Measurements from ENCODE around the gene PHACTR3.
"Not testable (repeated sequence)": the region's sequence is repeated elsewhere in the genome, so short reads cannot be mapped to it uniquely, and the experiment has no call there.

The PHACTR3 gene

DNA sequence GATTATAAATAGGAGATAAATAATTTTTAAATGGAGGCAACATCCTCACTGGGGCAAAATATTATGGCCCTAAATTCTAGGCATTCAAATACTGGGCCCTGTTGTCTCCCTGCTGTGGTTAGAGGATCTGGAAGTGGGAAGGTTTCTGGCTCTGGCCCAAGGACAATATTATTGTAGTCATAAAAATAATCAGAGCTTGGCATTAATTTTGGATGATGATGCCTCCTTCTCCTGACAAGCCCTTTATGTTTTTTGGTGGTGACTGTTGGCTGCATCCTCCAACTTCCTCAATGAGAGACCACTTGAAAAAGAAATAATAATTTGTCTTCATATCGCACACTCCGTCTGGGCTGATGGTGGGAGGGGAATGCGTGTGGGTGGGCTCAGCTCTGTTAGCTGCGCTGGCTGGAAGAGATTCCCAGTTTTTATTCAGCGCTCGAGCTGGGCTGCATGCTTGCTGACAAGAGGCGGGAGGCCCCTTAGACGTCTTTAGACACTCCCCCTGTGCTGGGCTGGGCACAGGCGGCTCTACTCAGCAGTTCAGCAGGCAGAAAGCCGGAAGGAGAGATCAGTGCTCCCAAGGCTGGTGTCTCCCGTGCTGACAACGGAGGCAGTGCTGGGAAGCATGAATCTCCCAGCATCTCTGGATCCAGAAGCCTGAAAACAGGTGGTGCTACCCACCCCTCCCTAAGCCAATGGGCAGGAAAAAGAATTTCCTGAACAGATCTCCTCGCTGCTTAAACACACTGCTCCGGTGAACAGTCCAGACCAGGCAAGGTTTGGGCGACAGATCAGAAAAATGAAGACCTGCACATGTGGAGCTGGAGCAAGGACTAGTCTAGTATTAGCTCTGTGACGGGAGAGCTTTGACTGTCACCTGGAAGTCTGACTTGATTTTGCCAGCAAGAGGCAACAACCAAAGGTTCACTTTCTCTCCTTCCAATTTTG is 231.4 kb downstream of the PHACTR3 start:
- DNase-seq = no peak

DNA sequence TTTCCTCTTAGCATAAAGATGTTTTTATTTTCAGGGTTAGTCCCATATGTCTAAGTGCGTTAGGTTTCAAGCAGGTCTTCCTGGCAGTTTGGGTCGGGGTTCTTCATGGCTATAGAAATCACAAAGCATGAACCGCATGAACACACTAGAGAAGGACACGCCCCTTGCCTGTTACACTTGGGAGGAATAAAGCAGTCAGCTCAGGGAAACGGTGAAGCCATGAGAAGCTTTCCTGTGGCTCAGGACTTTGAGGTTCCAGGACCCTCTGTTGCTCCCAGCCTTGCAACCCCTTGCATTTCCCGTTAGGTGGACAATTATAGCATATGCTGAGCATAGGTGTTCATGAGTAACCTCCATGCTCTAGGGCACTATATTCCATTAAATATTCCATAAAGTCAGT is 232.4 kb downstream of the PHACTR3 start:
- no peak for DNase-seq

DNA sequence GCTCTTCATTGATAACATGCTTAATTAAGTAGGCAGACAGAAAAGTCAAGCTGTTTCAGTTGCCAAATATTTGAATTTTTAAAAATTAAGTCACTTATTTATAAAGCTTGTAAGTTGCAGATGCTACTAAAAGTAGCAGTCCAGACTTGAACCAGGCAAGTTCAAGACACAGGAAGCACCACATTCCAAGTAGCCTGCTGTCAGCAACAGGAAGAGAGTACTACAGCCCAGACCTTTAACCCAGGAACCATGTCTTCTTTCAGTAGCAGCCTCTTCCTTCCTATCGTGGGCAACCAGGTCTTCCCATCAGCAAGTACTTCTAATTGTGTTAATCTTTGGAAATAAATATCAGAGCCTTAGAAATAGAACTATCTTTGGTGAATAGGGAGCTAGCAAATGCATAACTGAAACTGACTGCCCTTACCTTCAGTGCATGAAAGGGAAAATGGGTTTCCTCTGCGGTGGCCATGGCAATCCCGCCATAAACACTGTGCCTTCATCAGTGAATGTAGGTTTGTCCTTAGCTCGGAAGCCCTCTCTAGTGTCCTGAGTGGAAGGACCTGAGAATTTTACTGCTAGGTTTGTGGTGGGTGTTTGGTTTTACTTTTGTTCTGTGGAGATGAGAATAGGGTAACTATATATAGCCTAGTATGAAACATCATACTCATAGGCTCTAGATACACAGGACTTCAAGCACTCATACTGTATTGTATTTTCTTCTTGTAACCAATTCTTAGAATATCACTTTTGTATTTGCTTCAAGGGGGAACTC is 233.5 kb downstream of the PHACTR3 start:
- no peak for DNase-seq

DNA sequence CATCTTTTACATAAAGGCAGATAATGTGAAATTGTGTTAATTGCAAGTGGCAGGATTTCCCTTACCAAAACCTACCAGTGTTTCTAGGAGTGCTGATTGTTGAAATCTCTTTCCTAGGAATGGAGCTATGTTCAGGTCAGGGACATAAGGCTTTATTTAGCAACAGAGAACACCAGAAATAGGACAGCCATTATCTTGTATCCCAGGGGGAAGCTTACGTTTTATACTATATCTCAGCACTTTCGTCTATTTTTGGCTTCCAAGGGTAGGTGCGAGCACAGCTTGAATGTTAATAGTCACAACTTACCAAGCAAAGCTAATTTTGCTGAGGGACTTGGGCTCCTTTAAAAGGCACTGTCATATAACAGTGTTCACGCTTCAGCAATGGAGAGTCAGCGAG is 235.1 kb downstream of the PHACTR3 start:
- DNase-seq = no peak

DNA sequence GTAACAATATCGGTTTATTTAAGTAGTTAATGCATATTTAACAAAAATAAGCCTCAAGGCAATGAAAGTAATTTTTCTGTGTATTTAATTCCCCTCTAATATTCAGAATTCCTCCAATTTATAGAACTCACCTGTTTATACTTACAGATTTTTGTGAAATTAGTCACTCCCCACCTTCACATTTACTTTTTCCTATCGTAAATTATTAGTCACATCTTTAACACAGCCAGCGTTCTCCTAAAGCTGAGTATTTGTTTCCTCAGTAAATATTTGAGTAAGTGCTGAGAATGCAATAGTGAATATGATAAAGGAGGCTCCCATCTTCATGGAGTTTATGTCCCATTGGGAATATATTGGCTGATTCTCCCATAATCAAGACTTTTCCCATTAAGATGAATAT is 241.1 kb downstream of the PHACTR3 start:
- DNase-seq = no peak

DNA sequence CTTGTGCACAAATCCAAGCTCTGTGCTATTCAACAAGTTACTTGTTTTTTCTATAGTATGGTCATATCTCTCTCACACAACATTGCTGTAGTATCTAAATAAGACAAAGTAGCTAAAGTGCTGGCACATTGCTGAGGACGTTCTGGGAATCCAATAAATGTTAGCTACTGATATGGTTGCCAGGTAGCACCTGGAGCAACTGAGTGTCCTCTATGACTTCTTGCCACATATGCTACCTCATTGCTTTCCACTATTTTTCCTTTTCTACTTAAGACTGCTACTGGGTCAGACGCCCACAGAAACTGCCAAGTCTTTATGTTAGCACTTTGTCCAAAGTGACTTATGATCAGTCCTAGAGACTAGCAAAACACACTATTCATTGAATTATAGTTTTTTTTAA is 243.8 kb downstream of the PHACTR3 start:
- DNase-seq = no peak

DNA sequence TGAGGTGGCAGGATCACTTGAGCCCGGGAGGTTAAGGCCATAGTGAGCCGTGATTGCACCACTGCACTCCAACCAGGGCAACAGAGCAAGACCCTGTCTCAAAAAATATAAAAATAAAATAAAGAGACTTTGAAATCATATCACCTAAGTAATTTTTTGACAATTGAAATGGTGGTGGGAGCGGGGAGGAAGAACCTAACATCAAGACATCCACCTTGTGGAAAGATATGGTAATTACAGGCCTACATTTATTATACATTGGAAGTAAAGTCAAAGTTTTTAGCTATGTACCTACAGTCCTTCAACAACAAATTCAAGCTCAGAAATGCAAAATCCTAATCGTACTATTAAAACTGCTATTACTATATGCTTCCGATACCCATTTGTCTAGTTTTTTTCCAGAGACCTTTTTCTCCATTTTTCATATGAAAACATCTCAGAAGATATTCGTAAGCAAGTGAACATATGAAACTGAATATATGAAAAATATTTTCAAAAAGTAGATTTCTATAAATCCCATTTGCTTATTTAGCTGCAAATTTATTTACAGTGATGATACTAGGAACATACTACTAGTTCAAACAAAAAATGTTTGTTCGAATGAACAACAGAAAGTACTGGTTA is 245.8 kb downstream of the PHACTR3 start:
- no peak for DNase-seq

DNA sequence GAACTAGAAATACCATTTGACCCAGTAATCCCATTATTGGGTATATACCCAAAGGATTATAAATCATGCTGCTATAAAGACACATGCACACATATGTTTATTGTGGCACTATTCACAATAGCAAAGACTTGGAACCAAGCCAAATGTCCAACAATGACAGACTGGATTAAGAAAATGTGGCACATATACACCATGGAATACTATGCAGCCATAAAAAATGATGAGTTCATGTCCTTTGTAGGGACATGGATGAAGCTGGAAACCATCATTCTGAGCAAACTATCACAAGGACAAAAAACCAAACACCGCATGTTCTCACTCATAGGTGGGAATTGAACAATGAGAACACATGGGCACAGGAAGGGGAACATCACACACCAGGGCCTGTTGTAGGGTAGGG is 252.2 kb downstream of the PHACTR3 start:
- not testable (repeated sequence) for DNase-seq

DNA sequence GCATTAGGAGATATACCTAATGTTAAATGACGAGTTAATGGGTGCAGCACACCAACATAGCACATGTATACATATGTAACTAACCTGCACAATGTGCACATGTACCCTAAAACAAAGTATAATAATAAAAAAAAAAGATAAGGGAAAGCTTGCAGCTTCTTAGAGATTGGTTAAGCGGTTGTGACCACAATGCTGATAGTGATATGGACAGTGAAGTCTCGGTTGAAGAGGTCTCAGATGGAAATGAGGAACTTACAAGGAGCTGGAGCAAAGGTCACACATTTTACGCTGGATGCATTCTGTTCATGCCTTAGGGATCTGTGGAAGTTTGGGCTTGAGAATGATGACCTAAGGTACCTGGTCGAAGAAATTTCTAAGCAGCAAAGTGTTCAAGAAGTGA is 252.6 kb downstream of the PHACTR3 start:
- not testable (repeated sequence) for DNase-seq

DNA sequence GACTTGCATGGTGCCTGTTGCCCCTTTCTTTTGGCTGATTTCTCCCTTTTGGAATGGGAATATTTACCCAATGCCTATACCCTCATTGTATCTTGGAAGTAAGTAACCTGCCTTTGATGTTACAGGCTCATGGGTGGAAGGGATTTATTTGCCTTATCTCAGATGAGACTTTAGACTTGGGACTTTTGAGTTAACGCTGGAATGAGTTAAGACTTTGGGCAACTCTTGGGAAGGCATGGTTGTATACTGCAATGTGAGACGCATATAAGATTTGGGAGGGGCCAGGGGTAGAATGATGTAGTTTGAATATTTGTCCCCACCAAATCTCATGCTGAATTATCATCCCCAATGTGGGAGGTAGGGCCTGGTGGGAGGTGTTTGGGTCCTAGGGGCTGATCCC is 253.6 kb downstream of the PHACTR3 start:
- no peak for DNase-seq

DNA sequence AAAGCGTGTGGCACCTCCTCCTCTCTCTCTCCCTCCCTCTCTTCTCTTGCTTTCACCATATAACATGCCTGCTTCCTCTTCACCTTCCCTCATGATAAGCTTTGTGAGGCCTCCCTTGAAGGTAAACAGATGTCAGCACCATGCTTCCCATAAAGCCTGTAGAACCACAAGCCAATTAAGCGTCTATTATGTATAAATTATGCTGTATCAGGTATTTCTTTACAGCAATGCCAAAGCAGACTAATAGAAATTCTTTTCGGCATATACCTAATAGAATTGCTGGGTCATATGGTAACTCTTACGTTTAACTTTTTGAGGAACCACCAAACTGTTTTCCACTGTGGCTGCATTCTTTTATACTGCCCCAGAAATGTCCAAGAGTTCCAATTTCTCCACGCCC is 254.1 kb downstream of the PHACTR3 start:
- no peak for DNase-seq

DNA sequence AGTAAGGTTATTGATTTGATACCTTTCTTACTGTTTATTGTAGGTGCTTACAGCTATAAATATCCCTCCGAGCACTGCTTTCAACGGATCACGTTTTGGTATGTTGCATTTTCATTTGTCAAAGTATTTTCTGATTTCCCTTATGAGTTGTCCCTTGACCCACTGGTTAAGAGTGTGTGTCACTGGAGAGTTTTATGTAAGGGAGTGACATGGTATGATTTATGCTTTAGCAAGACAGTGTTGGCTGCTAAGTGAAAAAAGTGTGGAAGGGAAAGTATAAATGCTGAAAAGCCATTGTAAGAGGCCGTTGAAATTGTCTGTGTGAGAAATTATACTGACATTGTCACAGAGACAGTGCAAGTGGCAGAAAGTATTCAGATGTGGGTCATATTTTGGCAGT is 257.1 kb downstream of the PHACTR3 start:
- no peak for DNase-seq

DNA sequence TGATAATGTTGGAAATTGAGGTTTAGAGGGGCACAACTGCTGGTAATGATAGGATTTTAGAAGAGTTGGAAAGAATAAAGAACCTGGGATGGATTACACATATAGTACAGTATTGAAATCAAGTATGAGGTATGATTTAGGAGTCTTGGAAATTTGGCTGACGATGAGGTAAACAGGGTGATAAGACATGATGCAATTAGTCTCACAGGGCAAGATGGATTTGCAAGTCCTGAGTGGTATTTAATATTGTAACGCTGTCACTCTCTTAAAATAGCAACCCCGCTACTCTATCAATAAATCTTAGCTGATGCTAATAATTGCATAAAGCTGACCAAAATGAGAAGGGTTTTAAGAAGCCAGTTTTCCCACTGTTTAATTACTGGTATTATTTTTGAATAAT is 258.7 kb downstream of the PHACTR3 start:
- no peak for DNase-seq

DNA sequence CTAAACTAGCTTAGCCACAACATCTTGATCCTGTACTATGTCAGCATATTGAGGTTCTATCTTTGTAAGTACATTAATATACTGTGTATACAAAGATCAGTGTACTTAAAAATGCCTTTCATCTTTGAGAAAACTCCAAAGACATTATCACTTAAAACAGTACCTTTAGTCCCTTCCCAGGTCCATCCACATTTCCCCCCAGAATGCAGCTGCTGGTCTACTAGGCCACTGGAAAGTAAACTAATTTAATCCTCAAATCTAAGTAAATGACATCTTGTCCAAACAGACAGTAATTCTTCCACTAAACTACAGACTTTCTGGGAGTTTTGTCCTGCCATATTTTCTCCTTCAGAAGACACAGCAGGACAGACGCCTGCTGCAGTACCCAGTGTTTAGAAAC is 260.4 kb downstream of the PHACTR3 start:
- DNase-seq = no peak

DNA sequence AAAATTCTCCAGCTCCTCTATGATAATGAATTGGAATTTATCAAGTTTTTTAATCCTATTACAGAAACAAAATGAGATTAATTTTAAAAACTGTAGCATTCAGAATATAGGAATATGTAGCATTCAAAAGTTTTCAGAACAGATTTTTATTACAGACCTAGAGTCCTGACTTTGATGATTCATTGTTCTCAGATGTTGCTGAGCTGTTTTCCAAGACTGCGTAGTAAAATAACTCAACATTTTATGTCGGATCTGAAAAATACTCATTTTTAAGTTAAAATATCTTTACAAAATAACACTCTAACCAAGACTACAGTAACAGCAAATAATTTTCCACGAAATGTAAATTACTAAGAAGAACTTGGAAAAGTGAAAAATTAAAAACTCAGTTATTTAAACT is 262.0 kb downstream of the PHACTR3 start:
- DNase-seq = no peak

DNA sequence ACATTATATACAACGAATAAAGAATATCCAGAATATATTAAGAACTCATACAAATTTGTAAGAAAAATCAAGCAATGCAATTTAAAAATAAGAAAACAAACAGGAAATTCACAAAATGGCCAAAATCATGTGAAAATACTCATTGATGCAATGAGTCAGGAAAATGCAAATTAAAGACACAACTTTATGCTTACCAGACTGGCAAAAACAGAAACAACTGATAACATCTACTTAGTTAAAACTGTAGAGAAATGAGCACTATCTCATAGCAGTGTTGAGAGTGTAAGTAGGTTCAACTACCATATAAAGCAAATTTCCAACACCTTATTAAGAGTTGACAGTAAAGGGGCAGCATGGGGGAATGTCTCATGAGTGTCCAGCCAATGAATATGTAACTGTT is 266.8 kb downstream of the PHACTR3 start:
- no peak for DNase-seq

DNA sequence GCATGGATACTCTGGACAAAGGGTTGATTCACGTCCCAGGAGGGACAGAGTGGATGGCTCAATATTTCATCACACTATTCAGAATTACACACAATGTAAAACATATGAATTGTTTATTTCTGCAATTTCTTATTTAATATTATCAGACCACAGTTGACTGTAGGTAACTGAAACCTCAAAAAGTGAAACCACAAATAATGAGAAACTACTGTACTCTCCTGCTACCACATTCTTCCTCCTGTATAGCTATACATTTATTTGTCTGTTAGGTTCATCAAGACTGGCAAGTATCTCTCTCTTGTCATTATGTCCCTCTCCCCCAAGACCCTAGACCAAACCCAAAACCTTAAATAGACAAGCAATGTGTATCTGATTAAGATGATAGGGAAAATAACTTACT is 269.1 kb downstream of the PHACTR3 start:
- no peak for DNase-seq

DNA sequence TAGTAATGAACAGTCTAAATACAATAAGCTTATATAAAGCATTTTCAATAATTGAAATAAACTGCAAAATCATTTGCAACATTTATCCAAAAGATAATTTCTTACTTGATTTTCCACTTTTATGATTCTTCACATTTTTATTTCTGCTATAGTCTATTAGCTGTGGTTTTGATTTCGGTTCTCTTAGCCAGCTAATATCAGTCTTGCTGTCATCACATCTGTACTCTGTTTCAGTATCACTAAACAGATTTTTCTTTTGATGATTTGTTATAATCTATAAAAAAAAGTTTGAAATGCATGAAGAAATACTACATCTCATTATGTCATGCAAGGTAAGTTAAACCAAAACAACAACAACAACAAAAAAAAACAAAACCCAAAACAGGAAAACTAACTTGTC is 275.9 kb downstream of the PHACTR3 start:
- DNase-seq = no peak

DNA sequence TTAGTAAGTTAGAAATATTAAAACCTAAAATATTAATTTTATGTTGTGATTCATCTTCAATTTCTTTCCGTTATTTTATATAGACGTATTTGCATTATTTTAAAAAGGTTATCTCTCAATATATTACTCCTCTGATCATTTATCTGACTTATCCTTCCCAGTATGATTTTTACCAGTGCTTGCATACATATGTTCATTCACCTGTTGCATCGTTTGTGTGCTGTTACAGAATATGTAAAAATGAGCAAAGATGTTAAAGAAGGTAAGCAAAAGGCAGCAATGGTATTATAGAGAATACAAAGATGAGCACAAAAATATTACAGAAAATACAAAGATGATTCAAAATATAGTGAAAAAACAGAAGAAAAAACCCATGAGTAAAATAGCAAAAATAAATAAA is 280.2 kb downstream of the PHACTR3 start:
- no peak for DNase-seq

DNA sequence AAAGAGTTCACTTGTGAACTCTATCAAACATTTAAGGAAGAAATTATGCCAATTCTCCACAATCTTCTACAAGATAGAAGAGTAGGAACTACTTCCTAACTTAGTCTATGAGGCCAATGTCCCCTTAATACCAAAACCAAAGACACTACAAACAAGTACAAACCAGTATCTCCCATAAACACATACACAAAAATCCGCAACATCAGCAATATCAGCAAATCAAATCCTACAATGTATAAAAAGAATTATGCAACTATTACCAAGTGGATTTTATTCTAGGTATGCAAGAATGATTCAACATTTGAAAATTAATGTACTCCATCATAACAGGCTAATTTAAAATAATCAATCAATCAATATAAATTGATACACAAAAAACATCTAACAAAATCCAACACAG is 283.7 kb downstream of the PHACTR3 start:
- no peak for DNase-seq

DNA sequence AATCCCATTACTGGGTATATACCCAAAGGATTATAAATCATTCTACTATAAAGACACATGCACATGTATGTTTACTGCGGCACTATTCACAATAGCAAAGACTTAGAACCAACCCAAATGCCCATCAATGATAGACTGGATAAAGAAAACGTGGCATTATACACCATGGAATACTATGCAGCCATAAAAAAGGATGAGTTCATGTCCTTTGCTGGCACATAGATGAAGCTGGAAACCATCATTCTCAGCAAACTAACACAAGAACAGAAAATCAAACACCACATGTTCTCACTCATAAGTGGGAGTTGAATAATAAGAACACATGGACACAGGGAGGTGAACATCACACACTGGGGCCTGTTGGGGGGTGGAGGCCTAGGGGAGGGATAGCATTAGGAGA is 285.7 kb downstream of the PHACTR3 start:
- not testable (repeated sequence) for DNase-seq

DNA sequence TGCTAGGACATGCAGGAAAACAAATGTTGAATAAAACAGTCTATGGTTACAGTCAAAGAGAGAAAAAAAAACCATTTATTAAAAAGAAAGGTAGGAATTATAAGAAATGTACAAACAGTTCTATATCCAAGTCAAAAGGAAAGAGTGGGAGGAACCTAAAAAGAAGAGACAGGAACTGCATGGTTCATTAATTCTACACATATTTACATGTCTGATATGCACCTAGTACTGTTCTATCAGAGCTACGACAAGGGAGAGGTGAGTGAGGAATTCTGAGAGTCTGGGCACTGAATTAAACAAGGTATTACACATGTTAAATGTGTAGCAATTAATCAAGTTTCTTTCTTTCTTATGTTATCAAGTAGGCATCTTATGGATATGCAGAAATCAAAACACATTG is 287.2 kb downstream of the PHACTR3 start:
- DNase-seq = no peak

DNA sequence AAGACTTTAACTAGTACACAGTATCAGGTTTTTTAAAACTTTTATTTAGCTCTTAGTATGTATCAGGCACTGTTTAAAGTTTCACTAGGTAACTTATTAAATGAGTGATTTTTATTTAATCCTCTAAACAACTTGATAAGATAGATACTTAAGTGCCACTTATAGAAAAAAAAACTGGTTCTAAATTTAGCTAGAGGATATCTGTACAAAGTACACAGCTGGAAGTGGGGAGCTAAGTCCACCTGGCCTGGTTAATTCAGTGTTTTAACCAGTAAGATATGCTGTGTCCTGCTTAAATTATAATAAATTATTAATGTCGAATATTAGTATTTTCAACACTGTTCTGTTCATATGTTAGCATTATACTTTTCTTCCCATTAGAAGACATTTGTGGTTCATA is 291.6 kb downstream of the PHACTR3 start:
- DNase-seq = no peak
